NT2/D1 (cell line): ENCODE measurements around the gene THYN1.

ENCODE experiments used
- DNase-seq: peaks from one replicate; pipeline ENCODE4 v3.0.0-alpha.2; 2011; ENCODE audit warnings: low read depth, low spot score
- H3K27me3 ChIP-seq: 2 replicates; pipeline ENCODE4 v1.6.0; 2011; ENCODE audit warnings: mild to moderate bottlenecking; ENCODE audit not compliant: insufficient read length, insufficient read depth
- H3K36me3 ChIP-seq: 2 replicates; pipeline ENCODE4 v1.6.1; 2011; ENCODE audit warnings: mild to moderate bottlenecking, low read length, mixed read lengths; ENCODE audit not compliant: insufficient read depth, insufficient read length
- H3K4me1 ChIP-seq: 2 replicates; pipeline ENCODE4 v1.5.1; 2011; ENCODE audit not compliant: insufficient read depth, insufficient read length
- H3K4me3 ChIP-seq: 2 replicates; pipeline ENCODE4 v1.5.1; 2011; ENCODE audit warnings: low read depth; ENCODE audit not compliant: insufficient read length
- H3K9ac ChIP-seq: 2 replicates; pipeline ENCODE4 v1.6.0; 2011; ENCODE audit warnings: low read depth; ENCODE audit not compliant: insufficient read length
- H3K9me3 ChIP-seq: 2 replicates; pipeline ENCODE4 v1.5.1; 2011; ENCODE audit warnings: mild to moderate bottlenecking, low read length; ENCODE audit not compliant: insufficient read depth
- SUZ12 ChIP-seq: IDR thresholded peaks from 2 replicates; pipeline ENCODE4 v1.6.1; 2011; ENCODE audit not compliant: insufficient read length, insufficient read depth; ENCODE audit errors: extremely low read depth
- YY1 ChIP-seq: IDR thresholded peaks from 2 replicates; pipeline ENCODE4 v1.6.1; 2011; ENCODE audit not compliant: insufficient read length, insufficient read depth
- ZNF274 ChIP-seq: IDR thresholded peaks from 2 replicates; pipeline ENCODE4 v1.6.1; 2011; ENCODE audit warnings: mild to moderate bottlenecking, low read depth, low read length

Gene THYN1

DNA sequence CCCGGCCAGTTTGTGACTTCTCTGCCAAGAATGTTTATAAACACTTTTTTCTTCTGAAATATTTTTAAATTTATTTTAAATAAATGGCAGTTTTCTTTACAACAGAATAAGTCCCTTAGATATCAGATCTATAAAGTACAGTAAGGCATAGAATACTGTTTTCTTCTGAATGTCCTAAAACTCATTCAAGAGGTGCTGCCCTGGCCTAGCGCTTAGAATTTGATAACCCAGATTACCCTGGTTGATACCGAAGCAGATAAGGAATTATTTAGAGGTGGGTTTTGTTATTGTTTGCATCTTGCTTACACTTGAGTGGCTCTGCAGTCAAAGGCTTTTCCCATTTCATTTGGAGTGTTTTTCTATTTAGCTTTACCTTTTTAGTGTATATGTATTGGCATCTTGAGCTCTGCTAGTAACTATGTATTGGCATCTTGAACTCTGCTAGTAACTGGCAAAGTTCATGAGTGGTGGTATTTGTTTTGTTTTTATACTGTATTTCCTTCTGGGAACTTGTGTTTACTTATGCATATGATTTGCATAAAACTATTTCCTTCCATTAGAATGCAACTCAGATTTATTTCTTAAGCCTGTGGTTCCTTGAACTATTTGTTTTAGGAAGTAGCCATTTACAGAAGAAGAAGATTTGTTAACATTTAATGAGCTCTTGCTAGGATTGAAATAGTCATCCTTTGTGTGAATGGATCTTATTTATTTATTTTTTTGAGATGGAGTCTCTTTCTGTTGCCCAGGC lies 1.5 kb upstream of the THYN1 start:
- DNase-seq: no peak
- peak overlapping the region; percentile 90 for H3K4me3 ChIP-seq
- H3K9me3 ChIP-seq: no peaks in the 10 kb centered on the region
- no peaks in the 10 kb centered on the region for H3K27me3 ChIP-seq
- H3K36me3 ChIP-seq: peaks cover 38% of the 10 kb centered on the region
- H3K4me1 ChIP-seq: no peaks in the 10 kb centered on the region
- no peak overlapping the region for H3K9ac ChIP-seq
- TF ChIP-seq SUZ12 (no peak), YY1 (no peak), ZNF274 (no peak)

- H3K9ac ChIP-seq: peak overlapping the region; percentile 90
- no peaks in the 10 kb centered on the region for H3K27me3 ChIP-seq
- TF ChIP-seq YY1: no peak
- no peak for TF ChIP-seq SUZ12
- TF ChIP-seq ZNF274: no peak
- no peaks in the 10 kb centered on the region for H3K9me3 ChIP-seq
- peaks cover 42% of the 10 kb centered on the region for H3K36me3 ChIP-seq
- no peak for DNase-seq
- H3K4me1 ChIP-seq: no peaks in the 10 kb centered on the region
- H3K4me3 ChIP-seq: peak overlapping the region; percentile 90
Measured at GRCh38 chr11:134252346-134253187, 585 bp downstream of the THYN1 start.

- no peak overlapping the region for H3K4me3 ChIP-seq
- H3K36me3 ChIP-seq: peaks cover 48% of the 10 kb centered on the region
- no peaks in the 10 kb centered on the region for H3K9me3 ChIP-seq
- DNase-seq: no peak
- H3K27me3 ChIP-seq: no peaks in the 10 kb centered on the region
- no peaks in the 10 kb centered on the region for H3K4me1 ChIP-seq
- no peak overlapping the region for H3K9ac ChIP-seq
- TF ChIP-seq YY1 (no peak), SUZ12 (no peak), ZNF274 (no peak)
Measured at GRCh38 chr11:134250675-134251074, 2.5 kb downstream of the THYN1 start.

- no peak for DNase-seq
- H3K36me3 ChIP-seq: peaks cover 52% of the 10 kb centered on the region
Measured at GRCh38 chr11:134250246-134250645, 2.9 kb downstream of the THYN1 start.

DNA sequence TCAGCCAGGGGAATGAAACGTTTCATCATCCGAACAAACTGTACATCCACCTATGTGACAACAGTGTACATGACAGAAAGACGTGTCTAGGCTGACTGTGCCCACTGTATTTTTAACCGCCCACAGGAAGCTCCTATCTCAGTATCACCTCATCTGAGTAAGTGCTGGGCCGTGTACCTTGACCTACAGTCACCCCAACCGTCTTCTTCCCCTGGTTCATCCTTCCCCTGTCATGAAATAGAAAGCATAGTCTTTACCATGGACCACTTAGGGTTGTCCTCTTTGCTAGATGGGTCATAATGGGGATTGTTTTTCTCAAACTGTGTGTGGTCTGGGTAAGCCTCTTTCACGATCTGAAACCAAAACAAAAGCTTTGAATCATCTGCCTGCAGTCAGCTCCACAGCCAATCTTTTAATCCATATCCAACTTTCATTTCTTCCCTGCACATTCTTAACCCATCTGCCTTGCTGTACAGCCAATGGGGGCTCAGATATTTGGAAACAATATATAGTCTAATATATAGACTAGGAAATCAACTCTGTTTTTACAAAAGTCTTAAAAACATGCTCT lies 4.2 kb downstream of the THYN1 start:
- TF ChIP-seq SUZ12 (no peak), ZNF274 (no peak), YY1 (no peak)
- no peak for DNase-seq
- Histone ChIP-seq H3K4me3 (no peak overlapping the region), H3K9ac (no peak overlapping the region), H3K27me3 (no peaks in the 10 kb centered on the region), H3K9me3 (no peaks in the 10 kb centered on the region), H3K36me3 (peaks cover 64% of the 10 kb centered on the region), H3K4me1 (no peaks in the 10 kb centered on the region)

More at GRCh38 chr11:134250246-134250645, 2.9 kb downstream of the THYN1 start:
- H3K4me1 ChIP-seq: no peaks in the 10 kb centered on the region
- no peak overlapping the region for H3K4me3 ChIP-seq
- no peak overlapping the region for H3K9ac ChIP-seq
- no peaks in the 10 kb centered on the region for H3K9me3 ChIP-seq
- no peaks in the 10 kb centered on the region for H3K27me3 ChIP-seq
- TF ChIP-seq ZNF274 (no peak), SUZ12 (no peak), YY1 (no peak)

- no peaks in the 10 kb centered on the region for H3K27me3 ChIP-seq
- H3K4me3 ChIP-seq: no peak overlapping the region
- H3K36me3 ChIP-seq: peaks cover 77% of the 10 kb centered on the region
- H3K9me3 ChIP-seq: no peaks in the 10 kb centered on the region
- H3K9ac ChIP-seq: no peak overlapping the region
- no peak for DNase-seq
- H3K4me1 ChIP-seq: no peaks in the 10 kb centered on the region
- TF ChIP-seq SUZ12: no peak
Measured at GRCh38 chr11:134246678-134247077, 6.5 kb downstream of the THYN1 start.

DNA sequence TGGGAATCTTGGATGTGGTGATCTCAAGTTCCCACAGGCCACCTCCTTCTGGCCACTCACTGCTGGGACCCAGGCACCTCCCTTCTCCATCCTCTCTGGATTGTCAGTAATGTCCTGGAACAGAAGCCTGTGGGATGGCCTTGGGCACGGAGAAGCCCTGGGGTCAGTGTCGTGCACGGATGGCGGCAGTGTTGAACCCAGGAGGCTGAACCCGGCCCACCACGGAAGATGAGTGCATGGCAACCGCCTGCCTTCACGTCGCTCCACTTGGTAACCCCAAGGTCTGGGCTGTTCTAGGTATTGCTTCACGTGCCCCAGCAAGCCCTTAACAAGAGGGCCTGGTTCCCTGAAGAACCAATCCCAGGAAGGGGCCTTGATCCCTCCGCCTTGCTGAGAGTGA lies 7.1 kb downstream of the THYN1 start:
- no peak for DNase-seq
- TF ChIP-seq YY1: no peak
- TF ChIP-seq SUZ12: no peak
- TF ChIP-seq ZNF274: no peak
- H3K9me3 ChIP-seq: no peaks in the 10 kb centered on the region
- no peak overlapping the region for H3K4me3 ChIP-seq
- no peaks in the 10 kb centered on the region for H3K4me1 ChIP-seq
- no peaks in the 10 kb centered on the region for H3K27me3 ChIP-seq
- no peak overlapping the region for H3K9ac ChIP-seq
- H3K36me3 ChIP-seq: peaks cover 82% of the 10 kb centered on the region
